ENCODE data around the gene CRYZ.

GRCh38 chr1:74780594-74780993, 47.7 kb upstream of the CRYZ start:
- TF ChIP-seq, protein P1, sequence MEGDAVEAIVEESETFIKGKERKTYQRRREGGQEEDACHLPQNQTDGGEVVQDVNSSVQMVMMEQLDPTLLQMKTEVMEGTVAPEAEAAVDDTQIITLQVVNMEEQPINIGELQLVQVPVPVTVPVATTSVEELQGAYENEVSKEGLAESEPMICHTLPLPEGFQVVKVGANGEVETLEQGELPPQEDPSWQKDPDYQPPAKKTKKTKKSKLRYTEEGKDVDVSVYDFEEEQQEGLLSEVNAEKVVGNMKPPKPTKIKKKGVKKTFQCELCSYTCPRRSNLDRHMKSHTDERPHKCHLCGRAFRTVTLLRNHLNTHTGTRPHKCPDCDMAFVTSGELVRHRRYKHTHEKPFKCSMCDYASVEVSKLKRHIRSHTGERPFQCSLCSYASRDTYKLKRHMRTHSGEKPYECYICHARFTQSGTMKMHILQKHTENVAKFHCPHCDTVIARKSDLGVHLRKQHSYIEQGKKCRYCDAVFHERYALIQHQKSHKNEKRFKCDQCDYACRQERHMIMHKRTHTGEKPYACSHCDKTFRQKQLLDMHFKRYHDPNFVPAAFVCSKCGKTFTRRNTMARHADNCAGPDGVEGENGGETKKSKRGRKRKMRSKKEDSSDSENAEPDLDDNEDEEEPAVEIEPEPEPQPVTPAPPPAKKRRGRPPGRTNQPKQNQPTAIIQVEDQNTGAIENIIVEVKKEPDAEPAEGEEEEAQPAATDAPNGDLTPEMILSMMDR (IDR thresholded peaks at IDR 0.05): no peak
- TF ChIP-seq POLR2A (IDR thresholded peaks at IDR 0.05) (no peak), EP300 (IDR thresholded peaks at IDR 0.05) (no peak)

Measured in ovary (tissue), 3 donors.